H9 (cell line): Measurements from ENCODE around the gene GBP1. TPM values are rescaled to one million over a fixed set of nuclear protein-coding genes. Genes with fewer than 3 reads are reported as not detected.
"Not testable (repeated sequence)": the region's sequence is repeated elsewhere in the genome, so short reads cannot be mapped to it uniquely, and the experiment has no call there.

Experiments used
- DNase-seq: peaks from one replicate; pipeline ENCODE4 v3.0.0-alpha.2; 2017
- H2AFZ ChIP-seq: one replicate; pipeline ENCODE4 v1.6.1; 2013; ENCODE audit warnings: mild to moderate bottlenecking, low read length, control low read depth, moderate library complexity
- H2AK5ac ChIP-seq: 2 replicates; pipeline ENCODE4 v1.6.1; 2013; ENCODE audit warnings: low read length, control low read depth, mixed read lengths; ENCODE audit not compliant: insufficient read length
- H2BK120ac ChIP-seq: one replicate; pipeline ENCODE4 v1.6.1; 2013; ENCODE audit warnings: low read depth, mild to moderate bottlenecking, low read length, control low read depth, inconsistent platforms; ENCODE audit not compliant: poor library complexity, severe bottlenecking
- H2BK12ac ChIP-seq: 2 replicates; pipeline ENCODE4 v1.6.1; 2013; ENCODE audit warnings: low read length, control low read depth, mixed read lengths, low read depth; ENCODE audit not compliant: insufficient read length
- H2BK15ac ChIP-seq: 2 replicates; pipeline ENCODE4 v1.6.1; 2013; ENCODE audit warnings: low read depth, low read length, control low read depth
- H2BK20ac ChIP-seq: one replicate; pipeline ENCODE4 v1.6.1; 2013; ENCODE audit warnings: low read depth, mild to moderate bottlenecking, low read length, control low read depth, inconsistent platforms; ENCODE audit not compliant: poor library complexity, severe bottlenecking
- H2BK5ac ChIP-seq: 2 replicates; pipeline ENCODE4 v1.6.1; 2013; ENCODE audit warnings: low read length, control low read depth, mixed read lengths; ENCODE audit not compliant: insufficient read length
- H3K14ac ChIP-seq: 2 replicates; pipeline ENCODE4 v1.6.1; 2013; ENCODE audit warnings: low read length, control low read depth; ENCODE audit not compliant: insufficient read depth
- H3K18ac ChIP-seq: 2 replicates; pipeline ENCODE4 v1.6.1; 2013; ENCODE audit warnings: low read depth, mild to moderate bottlenecking, mixed read lengths, low read length, control low read depth; ENCODE audit not compliant: insufficient read length
- H3K23ac ChIP-seq: 2 replicates; pipeline ENCODE4 v1.6.1; 2013; ENCODE audit warnings: low read length, control low read depth, mixed read lengths, low read depth; ENCODE audit not compliant: insufficient read length
- H3K23me2 ChIP-seq: 2 replicates; pipeline ENCODE4 v1.6.1; 2013; ENCODE audit warnings: low read depth, mild to moderate bottlenecking, mixed read lengths, low read length, control low read depth; ENCODE audit not compliant: insufficient read length, poor library complexity, severe bottlenecking
- H3K27ac ChIP-seq: 2 replicates; pipeline ENCODE4 v1.5.1; 2013; ENCODE audit warnings: low read length, control low read depth, mixed read lengths, low read depth; ENCODE audit not compliant: insufficient read length
- H3K27me3 ChIP-seq: 2 replicates; pipeline ENCODE4 v1.6.1; 2013; ENCODE audit warnings: low read length, control low read depth, inconsistent platforms; ENCODE audit not compliant: insufficient read depth
- H3K4ac ChIP-seq: 2 replicates; pipeline ENCODE4 v1.6.1; 2013; ENCODE audit warnings: low read depth, mild to moderate bottlenecking, control low read depth, inconsistent platforms, low read length, moderate library complexity
- H3K4me1 ChIP-seq: 2 replicates; pipeline ENCODE4 v1.6.1; 2013; ENCODE audit warnings: low read length, control low read depth, inconsistent platforms; ENCODE audit not compliant: insufficient read depth
- H3K4me2 ChIP-seq: 2 replicates; pipeline ENCODE4 v1.6.1; 2013; ENCODE audit warnings: low read length, control low read depth, mixed read lengths; ENCODE audit not compliant: insufficient read length, insufficient read depth
- H3K56ac ChIP-seq: 2 replicates; pipeline ENCODE4 v1.6.1; 2013; ENCODE audit warnings: low read depth, mild to moderate bottlenecking, mixed read lengths, low read length, control low read depth; ENCODE audit not compliant: insufficient read length
- H3K79me1 ChIP-seq: 2 replicates; pipeline ENCODE4 v1.6.1; 2013; ENCODE audit warnings: low read depth, mild to moderate bottlenecking, moderate library complexity, low read length, control low read depth, inconsistent platforms; ENCODE audit not compliant: insufficient read depth, poor library complexity, severe bottlenecking
- H3K79me2 ChIP-seq: 2 replicates; pipeline ENCODE4 v1.6.1; 2013; ENCODE audit warnings: low read length, control low read depth, inconsistent platforms; ENCODE audit not compliant: insufficient read depth
- H3K9ac ChIP-seq: 2 replicates; pipeline ENCODE4 v1.6.1; 2013; ENCODE audit warnings: low read length, control low read depth, mixed read lengths; ENCODE audit not compliant: insufficient read length; ENCODE audit errors: extremely low read depth
- H3K9me3 ChIP-seq: one replicate; pipeline ENCODE4 v1.6.1; 2013; ENCODE audit warnings: low read depth, low read length, inconsistent platforms; ENCODE audit not compliant: control insufficient read depth
- H3T11ph ChIP-seq: one replicate; pipeline ENCODE4 v1.6.1; 2013; ENCODE audit warnings: mild to moderate bottlenecking, low read length, control low read depth, inconsistent platforms
- H4K20me1 ChIP-seq: one replicate; pipeline ENCODE4 v1.6.1; 2013; ENCODE audit not compliant: control insufficient read depth, insufficient read length, insufficient read depth
- H4K5ac ChIP-seq: 2 replicates; pipeline ENCODE4 v1.6.1; 2013; ENCODE audit warnings: low read depth, mild to moderate bottlenecking, mixed read lengths, low read length, control low read depth; ENCODE audit not compliant: insufficient read length
- H4K8ac ChIP-seq: replicated peaks from 2 replicates; pipeline ENCODE4 v1.6.1; 2013; ENCODE audit warnings: low read length, control low read depth, mixed read lengths, low read depth; ENCODE audit not compliant: insufficient read length
- H4K91ac ChIP-seq: 2 replicates; pipeline ENCODE4 v1.6.1; 2013; ENCODE audit warnings: low read depth, mild to moderate bottlenecking, moderate library complexity, mixed read lengths, low read length, control low read depth; ENCODE audit not compliant: insufficient read length
- H3K27ac Mint-ChIP-seq, 3 experiments: 2 replicates in 2 of 3; 3 replicates in 1 of 3; pipeline ENCODE4 v1.8.0; 2020 to 2021; ENCODE audit warnings: mixed read lengths in 3 of 3, mild to moderate bottlenecking in 1 of 3, moderate library complexity in 1 of 3
- H3K27me3 Mint-ChIP-seq: 2 replicates; pipeline ENCODE4 v1.8.0; 2021; ENCODE audit warnings: low read depth, mild to moderate bottlenecking, moderate library complexity, mixed read lengths
- H3K36me3 Mint-ChIP-seq, 3 experiments: 2 replicates in 2 of 3; 3 replicates in 1 of 3; pipeline ENCODE4 v1.8.0; 2020 to 2021; ENCODE audit warnings: low read depth in 3 of 3, mixed read lengths in 3 of 3; ENCODE audit not compliant: insufficient read depth in 1 of 3
- H3K4me1 Mint-ChIP-seq, 2 experiments: 2 replicates each; pipeline ENCODE4 v1.8.0; 2020; ENCODE audit warnings: mixed read lengths in 2 of 2
- H3K4me3 Mint-ChIP-seq, 2 experiments: 2 replicates in 1 of 2; 3 replicates in 1 of 2; pipeline ENCODE4 v1.8.0; 2020 to 2021; ENCODE audit warnings: mild to moderate bottlenecking in 2 of 2, mixed read lengths in 2 of 2, moderate library complexity in 1 of 2
- H3K9me3 Mint-ChIP-seq, 2 experiments: 2 replicates in 1 of 2; 3 replicates in 1 of 2; pipeline ENCODE4 v1.8.0; 2020; ENCODE audit warnings: mild to moderate bottlenecking in 2 of 2, mixed read lengths in 2 of 2, moderate library complexity in 1 of 2
- WGBS: extraction: QIAGEN DNeasy Blood & Tissue Kit; methylation state at CpG from one replicate; pipeline ENCODE4 v1.1.7; 2013; ENCODE audit warnings: missing lambda C conversion rate, low lambda C conversion rate, mixed read lengths; ENCODE audit not compliant: insufficient read length; ENCODE audit errors: extremely low coverage; 5-methylcytosine and 5-hydroxymethylcytosine counted together
- total RNA-seq: library from RNA; stranded (reverse); gene quantifications from 2 replicates; pipeline ENCODE4 v1.2.1, GENCODE V29; 2021
- TF ChIP-seq, protein P1 (sequence below): fragments of 200-600 bp; sonication (generic); conservative IDR thresholded peaks from 3 replicates; pipeline ENCODE4 v1.8.0; 2021; ENCODE audit warnings: antibody characterized with exemption, mild to moderate bottlenecking

Gene GBP1
- total RNA-seq, 1 experiment from 2014 or later, result not detected

DNA sequence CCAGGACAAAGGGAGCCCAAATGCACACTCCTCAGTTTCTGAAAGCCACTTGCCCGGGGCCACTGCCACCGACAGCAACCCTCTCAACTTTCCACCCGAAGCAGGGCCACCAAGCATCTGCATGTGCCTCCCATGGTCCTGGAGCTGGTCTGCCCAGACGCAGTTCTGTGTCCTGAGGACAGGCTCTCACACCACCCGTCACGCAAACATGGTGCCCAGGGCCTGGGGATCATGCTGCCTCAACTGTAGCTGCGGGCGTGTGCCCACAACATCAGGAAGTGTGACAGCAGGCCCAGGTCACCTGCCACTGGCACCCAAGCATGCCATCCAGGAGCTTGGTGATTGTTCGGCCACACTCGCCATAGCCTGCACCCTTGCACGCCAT, 14.4 kb downstream of the GBP1 start:
- Histone ChIP-seq H3K27ac (no peak overlapping the region), H4K5ac (no peak overlapping the region), H3K23ac (no peak overlapping the region), H4K20me1 (no peaks in the 10 kb centered on the region), H3K27me3 (no peaks in the 10 kb centered on the region), H3K18ac (no peak overlapping the region), H2BK12ac (no peak overlapping the region), H3K9me3 (no peaks in the 10 kb centered on the region), H3K9ac (no peak overlapping the region), H3K56ac (no peak overlapping the region), H4K8ac (no peak overlapping the region), H2BK20ac (no peak overlapping the region), H3K4me2 (no peak overlapping the region), H3K4ac (no peak overlapping the region), H3T11ph (no peak overlapping the region), H3K23me2 (no peaks in the 10 kb centered on the region), H3K14ac (no peak overlapping the region), H3K4me1 (no peaks in the 10 kb centered on the region), H2BK15ac (no peak overlapping the region), H2AFZ (no peak overlapping the region), H4K91ac (no peak overlapping the region), H3K79me1 (no peaks in the 10 kb centered on the region), H2BK5ac (no peak overlapping the region), H2AK5ac (no peak overlapping the region), H3K79me2 (no peaks in the 10 kb centered on the region), H2BK120ac (no peak overlapping the region)
- TF ChIP-seq, protein P1, sequence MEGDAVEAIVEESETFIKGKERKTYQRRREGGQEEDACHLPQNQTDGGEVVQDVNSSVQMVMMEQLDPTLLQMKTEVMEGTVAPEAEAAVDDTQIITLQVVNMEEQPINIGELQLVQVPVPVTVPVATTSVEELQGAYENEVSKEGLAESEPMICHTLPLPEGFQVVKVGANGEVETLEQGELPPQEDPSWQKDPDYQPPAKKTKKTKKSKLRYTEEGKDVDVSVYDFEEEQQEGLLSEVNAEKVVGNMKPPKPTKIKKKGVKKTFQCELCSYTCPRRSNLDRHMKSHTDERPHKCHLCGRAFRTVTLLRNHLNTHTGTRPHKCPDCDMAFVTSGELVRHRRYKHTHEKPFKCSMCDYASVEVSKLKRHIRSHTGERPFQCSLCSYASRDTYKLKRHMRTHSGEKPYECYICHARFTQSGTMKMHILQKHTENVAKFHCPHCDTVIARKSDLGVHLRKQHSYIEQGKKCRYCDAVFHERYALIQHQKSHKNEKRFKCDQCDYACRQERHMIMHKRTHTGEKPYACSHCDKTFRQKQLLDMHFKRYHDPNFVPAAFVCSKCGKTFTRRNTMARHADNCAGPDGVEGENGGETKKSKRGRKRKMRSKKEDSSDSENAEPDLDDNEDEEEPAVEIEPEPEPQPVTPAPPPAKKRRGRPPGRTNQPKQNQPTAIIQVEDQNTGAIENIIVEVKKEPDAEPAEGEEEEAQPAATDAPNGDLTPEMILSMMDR, result no peak
- H3K36me3 Mint-ChIP-seq, result no peaks in the 10 kb centered on the region
- H3K27me3 Mint-ChIP-seq, result no peaks in the 10 kb centered on the region; the same call in 1 of the 2 replicates
- H3K27ac Mint-ChIP-seq, result no peak overlapping the region
- no peak for DNase-seq
- no peak overlapping the region for H3K4me3 Mint-ChIP-seq
- WGBS, result no CpG with 5 or more reads among the region's 11 CpGs
- no peaks in the 10 kb centered on the region; a peak in 1 of 5 replicates for H3K9me3 Mint-ChIP-seq
- peaks cover 0 to 3% of the 10 kb centered on the region in 2 experiments; a peak in 1 of 4 replicates for H3K4me1 Mint-ChIP-seq

DNA sequence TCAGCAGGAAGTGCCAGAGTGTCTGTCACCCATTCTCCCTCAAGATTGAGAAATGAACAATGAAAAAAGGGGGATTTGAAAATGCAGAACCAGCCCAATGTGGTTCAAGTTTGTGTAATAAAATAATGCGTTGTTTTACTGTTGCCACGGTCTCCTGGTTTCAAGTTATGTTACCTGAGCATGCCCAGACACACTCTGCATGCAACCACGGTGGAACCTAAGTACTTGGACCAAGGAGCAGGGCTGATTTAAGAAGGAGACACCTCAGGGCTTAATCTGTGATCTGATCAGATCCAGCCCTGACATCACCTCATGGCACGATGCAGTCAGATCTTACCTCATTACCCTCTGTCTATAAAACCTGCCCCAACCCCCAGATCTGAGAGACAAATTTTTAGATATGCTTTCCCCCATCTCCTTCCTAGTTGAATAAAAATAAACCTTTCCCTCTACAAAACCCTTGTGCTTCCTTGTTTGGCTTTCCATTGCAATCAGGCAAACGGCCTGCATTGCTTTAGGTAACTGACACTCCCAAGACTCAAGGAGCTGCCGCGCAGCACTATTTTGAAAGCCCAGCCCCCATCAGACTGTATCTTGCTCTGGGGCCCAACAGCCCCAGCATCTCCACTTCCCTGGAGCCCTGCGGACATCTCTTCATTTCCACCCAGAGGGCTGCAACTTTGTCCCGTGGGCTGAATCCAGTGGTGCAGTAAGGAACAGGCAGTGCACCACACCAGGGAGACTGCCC, 14.9 kb downstream of the GBP1 start:
- H3K27ac Mint-ChIP-seq, H4K91ac ChIP-seq, H3K4me3 Mint-ChIP-seq, H3T11ph ChIP-seq, H3K79me2 ChIP-seq, H3K36me3 Mint-ChIP-seq, H3K9ac ChIP-seq, H2AK5ac ChIP-seq, H3K9me3 Mint-ChIP-seq, H3K18ac ChIP-seq, H3K79me1 ChIP-seq, H3K4ac ChIP-seq, H2BK15ac ChIP-seq, H2BK5ac ChIP-seq, H3K14ac ChIP-seq, H2AFZ ChIP-seq, H3K4me1 ChIP-seq, H4K20me1 ChIP-seq, H2BK120ac ChIP-seq, H4K8ac ChIP-seq, H3K27me3 Mint-ChIP-seq, H3K56ac ChIP-seq, H3K4me1 Mint-ChIP-seq, H3K9me3 ChIP-seq, H2BK20ac ChIP-seq, H3K23me2 ChIP-seq, H3K27ac ChIP-seq, DNase-seq, H2BK12ac ChIP-seq, H3K23ac ChIP-seq, H4K5ac ChIP-seq, H3K27me3 ChIP-seq, H3K4me2 ChIP-seq: not testable (repeated sequence)
- WGBS, result no CpG with 5 or more reads among the region's 9 CpGs
